K562 (cell line): ENCODE results near the gene DNASE1L3.

Experiments used
- FOXM1 ChIP-seq, 2 experiments: fragments of 450-650 bp in 1 of 2; sonication (generic) in 1 of 2; formaldehyde crosslinking in 1 of 2; IDR thresholded peaks; 2 replicates each; pipeline versions ENCODE4 v1.6.1 to v1.9.0; 2017 to 2022; ENCODE audit warnings: low read depth in 2 of 2, mild to moderate bottlenecking in 2 of 2, missing genetic modification reagents in 1 of 2, moderate library complexity in 1 of 2
- ZBTB34 ChIP-seq: fragments of 250-450 bp; sonication (Bioruptor Pico); IDR thresholded peaks from 2 replicates; pipeline ENCODE4 v1.8.0; 2021; ENCODE audit warnings: mild to moderate bottlenecking, moderate library complexity

DNA sequence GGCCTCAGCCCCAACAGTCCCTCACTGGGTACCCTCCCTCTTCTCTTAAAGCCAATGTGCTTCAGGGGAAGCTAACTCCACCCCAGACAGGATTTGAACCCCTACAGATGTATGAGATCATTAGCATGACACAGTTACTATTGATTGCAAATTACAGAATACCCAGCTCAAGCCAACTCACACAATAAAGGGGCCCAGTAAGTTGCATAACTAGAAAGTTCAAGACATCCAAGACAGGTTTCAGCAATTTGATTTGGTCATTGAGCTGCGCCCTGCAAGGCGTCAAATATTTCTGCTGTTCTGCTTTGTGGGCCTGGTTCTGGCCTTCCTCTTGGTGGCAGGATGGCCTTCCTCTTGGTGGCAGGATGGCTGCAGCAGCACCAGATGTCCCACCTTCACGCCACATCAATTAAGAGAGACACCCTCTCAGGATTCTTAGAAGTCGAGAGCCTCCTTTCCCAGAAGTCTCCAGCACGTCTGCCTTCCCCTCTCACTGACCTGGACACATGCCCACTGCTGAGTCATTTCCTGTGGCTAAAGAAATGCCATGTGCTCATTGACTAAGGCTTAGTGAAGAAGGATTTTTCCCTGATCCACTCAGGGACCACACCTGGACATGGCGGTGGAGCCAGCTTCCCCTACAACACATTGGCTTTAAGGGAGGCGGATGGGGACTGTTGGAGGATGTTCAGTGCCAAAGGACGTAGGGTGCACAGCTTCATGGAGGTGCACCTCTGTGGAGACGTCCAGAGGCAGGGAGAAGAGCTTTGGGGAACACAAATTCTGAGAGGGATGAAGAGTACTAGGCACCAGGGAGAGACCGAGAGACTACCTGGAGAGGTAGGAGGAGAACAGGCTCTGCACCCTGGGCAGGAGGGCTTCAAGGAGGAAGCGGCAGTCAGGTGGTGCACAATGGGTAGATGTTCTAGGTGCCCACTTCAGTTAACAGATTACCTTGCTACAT lies 49.1 kb downstream of the DNASE1L3 start:
- TF ChIP-seq FOXM1 (IDR thresholded peaks at IDR 0.05; ENCODE audit: low read depth) (no peak), FOXM1 (CRISPR knock-in tag; IDR thresholded peaks at IDR 0.05; ENCODE audit: low read depth) (no peak), ZBTB34 (CRISPR knock-in tag) (no peak)
